Thoracic aorta (tissue), 2 donors: ENCODE results near the gene CHAF1B. TPM values are rescaled to one million over a fixed set of nuclear protein-coding genes. Genes with fewer than 3 reads are reported as not detected.
"Not testable (repeated sequence)": the region's sequence is repeated elsewhere in the genome, so short reads cannot be mapped to it uniquely, and the experiment has no call there.

ENCODE experiments used
- ATAC-seq: fragments of 150-250 bp; one replicate; pipeline ENCODE4 v1.8.0; 2017; ENCODE audit warnings: low read depth; ENCODE audit not compliant: insufficient number of reproducible peaks, low FRiP score
- DNase-seq: peaks from one replicate; pipeline ENCODE4 v3.0.0-alpha.2; 2020; ENCODE audit warnings: low spot score
- H3K27ac ChIP-seq, 2 donors: fragments of 200-600 bp; sonication (generic); 1 replicate in 1 of 2; 2 replicates in 1 of 2; pipeline ENCODE4 v1.5.1; 2016; ENCODE audit warnings: mild to moderate bottlenecking in 2 of 2, moderate library complexity in 2 of 2
- H3K27me3 ChIP-seq: fragments of 200-600 bp; sonication (generic); replicated peaks from 2 replicates; pipeline ENCODE4 v1.6.0; 2016; ENCODE audit warnings: mild to moderate bottlenecking; ENCODE audit not compliant: insufficient read depth
- H3K36me3 ChIP-seq: fragments of 200-600 bp; sonication (generic); one replicate; pipeline ENCODE4 v1.5.1; 2016
- H3K4me1 ChIP-seq, 2 donors: fragments of 200-600 bp; sonication (generic); 1 replicate in 1 of 2; 2 replicates in 1 of 2; pipeline versions ENCODE4 v1.5.1 to v1.6.0; 2016; ENCODE audit warnings: low read depth in 2 of 2, mild to moderate bottlenecking in 1 of 2; ENCODE audit not compliant: control insufficient read depth in 1 of 2
- H3K4me3 ChIP-seq: fragments of 200-600 bp; sonication (generic); 2 replicates; pipeline ENCODE4 v1.5.1; 2016; ENCODE audit warnings: mild to moderate bottlenecking
- H3K9me3 ChIP-seq: fragments of 200-600 bp; sonication (generic); 2 replicates; pipeline ENCODE4 v1.5.1; 2016
- CTCF ChIP-seq: fragments of 200-600 bp; sonication (generic); IDR thresholded peaks from one replicate; pipeline ENCODE4 v1.5.1; 2019; ENCODE audit warnings: antibody characterized with exemption
- total RNA-seq, 2 donors: library from RNA; depleted of rRNA; stranded (reverse); fragments of >200 nt; gene quantifications; one replicate each; pipeline versions ENCODE4 v1.1.0 to v1.2.3, GENCODE V29; 2016

Gene CHAF1B
- 1 to 10 TPM in 1 of 2 donors, under 1 TPM in 1; 0.35 to 1.2 TPM for total RNA-seq

DNA sequence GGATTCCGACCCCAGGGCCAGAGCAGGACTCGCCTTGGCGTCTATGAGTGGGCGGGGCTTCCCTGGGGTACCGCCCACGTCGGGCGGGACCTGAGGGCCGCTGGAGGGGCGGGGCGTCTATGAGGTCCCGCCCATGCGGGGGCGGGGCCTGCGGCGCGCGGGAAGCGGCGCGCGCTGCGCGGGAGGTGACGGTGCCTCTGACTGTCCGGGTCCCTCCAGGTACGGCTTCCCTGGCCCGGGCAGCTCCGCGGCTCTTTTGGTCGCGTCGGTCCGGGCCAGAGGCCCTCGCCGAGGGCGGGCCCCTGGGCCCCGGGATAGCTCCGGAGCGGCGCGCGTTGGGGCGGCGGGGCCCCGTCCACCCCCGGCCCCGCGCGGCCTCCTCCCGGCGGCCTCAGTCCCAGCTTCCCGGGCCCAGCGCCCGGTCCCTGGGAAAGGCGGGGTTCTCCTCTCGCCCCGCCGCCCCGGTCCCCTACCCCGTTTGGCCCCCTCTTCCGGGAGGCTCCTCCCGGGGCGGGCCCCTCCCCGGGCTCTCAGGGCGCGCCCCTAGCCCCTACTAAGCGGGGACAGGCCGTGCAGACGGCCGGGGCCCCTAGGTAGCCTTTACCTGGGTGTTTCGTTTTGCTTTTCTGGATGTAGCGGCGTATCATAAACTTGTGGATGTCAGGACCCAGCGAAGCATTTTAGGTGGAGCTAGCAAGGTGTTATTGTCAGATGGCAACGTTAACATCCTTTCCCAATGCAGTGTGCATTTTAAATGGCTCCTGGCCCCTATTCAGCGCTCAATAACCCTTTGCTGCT is at the start of gene CHAF1B:
TSS of gene CHAF1B (plus strand) at position 160 of the 798 bp plus-strand sequence. CDS start 745 bp downstream, outside the sequence.
- peak; percentile 74 for ATAC-seq
- H3K4me3 ChIP-seq = peak within 1 kb of the TSS; percentile 92
- H3K27me3 ChIP-seq = no peaks in the 10 kb centered on the region
- H3K27ac ChIP-seq = peak within 1 kb of the TSS; percentile 47 to 55
- no peaks in the 10 kb centered on the region for H3K9me3 ChIP-seq
- no peak for DNase-seq
- H3K4me1 ChIP-seq = peaks cover 0 to 8% of the 10 kb centered on the region in 2 donors
- TF ChIP-seq CTCF = no peak
- no peaks in the 10 kb centered on the region for H3K36me3 ChIP-seq

- no peaks in the 10 kb centered on the region for H3K4me1 ChIP-seq
- no peaks in the 10 kb centered on the region for H3K27me3 ChIP-seq
- TF ChIP-seq CTCF = no peak
- H3K36me3 ChIP-seq = peaks cover 28% of the 10 kb centered on the region
- no peak overlapping the region for H3K4me3 ChIP-seq
- DNase-seq = no peak
- no peaks in the 10 kb centered on the region for H3K9me3 ChIP-seq
- no peak overlapping the region for H3K27ac ChIP-seq
- ATAC-seq = no peak
These were observed 48.1 kb upstream of the CHAF1B start for GRCh38 chr21:36337099-36337509.

GRCh38 chr21:36338975-36339374 is 46.2 kb upstream of the CHAF1B start:
- DNase-seq (no peak), ATAC-seq (no peak)
- Histone ChIP-seq H3K4me1 (no peaks in the 10 kb centered on the region), H3K27ac (no peak overlapping the region), H3K36me3 (peaks cover 35% of the 10 kb centered on the region), H3K27me3 (no peaks in the 10 kb centered on the region), H3K9me3 (no peaks in the 10 kb centered on the region), H3K4me3 (no peak overlapping the region)
- no peak for TF ChIP-seq CTCF

DNA sequence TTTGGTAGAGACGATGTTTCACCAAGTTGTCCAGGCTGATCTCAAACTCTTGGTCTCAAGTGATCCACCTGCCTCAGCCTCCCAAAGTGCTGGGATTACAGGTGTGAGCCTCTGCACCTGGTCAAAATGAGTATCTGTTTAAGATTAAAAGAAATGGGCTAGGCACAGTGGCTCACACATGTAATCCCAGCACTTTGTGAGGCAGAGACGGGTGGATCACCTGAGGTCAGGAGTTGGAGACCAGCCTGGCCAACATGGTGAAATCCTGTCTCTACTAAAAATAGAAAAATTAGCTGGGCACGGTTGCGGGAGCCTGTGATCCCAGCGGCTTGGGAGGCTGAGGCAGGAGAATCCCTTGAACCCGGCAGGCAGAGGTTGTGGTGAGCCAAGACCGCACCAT is 42.6 kb upstream of the CHAF1B start:
- H3K4me3 ChIP-seq, DNase-seq, H3K9me3 ChIP-seq, H3K27ac ChIP-seq, H3K4me1 ChIP-seq, ATAC-seq, H3K27me3 ChIP-seq: not testable (repeated sequence)
- H3K36me3 ChIP-seq = peaks cover 52% of the 10 kb centered on the region

DNA sequence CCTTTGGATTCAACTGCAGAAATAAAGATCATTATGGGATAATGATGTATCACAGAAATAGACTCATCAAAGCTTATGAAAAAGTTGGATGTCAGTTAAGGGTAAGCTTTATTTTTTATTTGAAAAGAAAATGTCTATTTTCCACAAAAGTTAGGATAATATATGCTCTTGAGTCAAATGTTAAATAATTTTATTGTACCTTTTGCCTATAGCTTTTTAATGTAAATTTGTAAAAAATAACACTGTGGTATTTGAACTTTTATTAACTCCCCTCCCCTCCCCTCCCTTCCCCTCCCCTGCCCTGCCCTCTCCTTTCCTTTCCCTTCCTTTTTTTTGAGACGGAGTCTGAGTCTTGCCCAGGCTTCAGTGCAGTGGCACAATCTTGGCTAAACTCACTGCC is 40.3 kb upstream of the CHAF1B start:
- no peaks in the 10 kb centered on the region for H3K27me3 ChIP-seq
- peaks cover 0 to under 1% of the 10 kb centered on the region in 2 donors for H3K4me1 ChIP-seq
- H3K27ac ChIP-seq = no peak overlapping the region
- TF ChIP-seq CTCF = no peak
- DNase-seq (no peak), ATAC-seq (no peak)
- H3K9me3 ChIP-seq = no peaks in the 10 kb centered on the region
- peaks cover 48% of the 10 kb centered on the region for H3K36me3 ChIP-seq
- H3K4me3 ChIP-seq = no peak overlapping the region
